Ishikawa (cell line): ENCODE measurements around the gene REV3L.

Experiments used
- CEBPB ChIP-seq: IDR thresholded peaks from 2 replicates; pipeline ENCODE4 v1.6.1; 2012
- CREB1 ChIP-seq: IDR thresholded peaks from 2 replicates; pipeline ENCODE4 v1.6.1; 2012; ENCODE audit warnings: low read depth
- EGR1 ChIP-seq: IDR thresholded peaks from 2 replicates; pipeline ENCODE4 v1.6.1; 2012
- EP300 ChIP-seq: IDR thresholded peaks from 2 replicates; pipeline ENCODE4 v1.6.1; 2012; ENCODE audit warnings: borderline replicate concordance
- FOXM1 ChIP-seq: IDR thresholded peaks from 2 replicates; pipeline ENCODE4 v1.6.1; 2012; ENCODE audit warnings: low read depth, borderline replicate concordance
- NFIC ChIP-seq: IDR thresholded peaks from 2 replicates; pipeline ENCODE4 v1.6.1; 2012
- RAD21 ChIP-seq: IDR thresholded peaks from 2 replicates; pipeline ENCODE4 v1.6.1; 2012; ENCODE audit warnings: low read depth
- REST ChIP-seq: IDR thresholded peaks from 2 replicates; pipeline ENCODE4 v1.6.1; 2012; ENCODE audit warnings: low read depth, mild to moderate bottlenecking
- TAF1 ChIP-seq: IDR thresholded peaks from 2 replicates; pipeline ENCODE4 v1.6.1; 2012; ENCODE audit warnings: low read depth, mild to moderate bottlenecking
- TCF12 ChIP-seq: IDR thresholded peaks from 2 replicates; pipeline ENCODE4 v1.6.1; 2012; ENCODE audit warnings: low read depth
- TEAD4 ChIP-seq: IDR thresholded peaks from 2 replicates; pipeline ENCODE4 v1.6.1; 2012
- USF1 ChIP-seq: IDR thresholded peaks from 2 replicates; pipeline ENCODE4 v1.6.1; 2012
- YY1 ChIP-seq: IDR thresholded peaks from 2 replicates; pipeline ENCODE4 v1.6.1; 2012; ENCODE audit warnings: low read depth
- ZBTB7A ChIP-seq: IDR thresholded peaks from 2 replicates; pipeline ENCODE4 v1.6.1; 2012; ENCODE audit warnings: low read depth
- TF ChIP-seq, protein P1 (sequence below): IDR thresholded peaks from 2 replicates; pipeline ENCODE4 v1.6.1; 2012

Gene REV3L

GRCh38 chr6:111469543-111469942 is 13.5 kb downstream of the REV3L start:
- TF ChIP-seq RAD21 = no peak
- no peak for TF ChIP-seq YY1

DNA sequence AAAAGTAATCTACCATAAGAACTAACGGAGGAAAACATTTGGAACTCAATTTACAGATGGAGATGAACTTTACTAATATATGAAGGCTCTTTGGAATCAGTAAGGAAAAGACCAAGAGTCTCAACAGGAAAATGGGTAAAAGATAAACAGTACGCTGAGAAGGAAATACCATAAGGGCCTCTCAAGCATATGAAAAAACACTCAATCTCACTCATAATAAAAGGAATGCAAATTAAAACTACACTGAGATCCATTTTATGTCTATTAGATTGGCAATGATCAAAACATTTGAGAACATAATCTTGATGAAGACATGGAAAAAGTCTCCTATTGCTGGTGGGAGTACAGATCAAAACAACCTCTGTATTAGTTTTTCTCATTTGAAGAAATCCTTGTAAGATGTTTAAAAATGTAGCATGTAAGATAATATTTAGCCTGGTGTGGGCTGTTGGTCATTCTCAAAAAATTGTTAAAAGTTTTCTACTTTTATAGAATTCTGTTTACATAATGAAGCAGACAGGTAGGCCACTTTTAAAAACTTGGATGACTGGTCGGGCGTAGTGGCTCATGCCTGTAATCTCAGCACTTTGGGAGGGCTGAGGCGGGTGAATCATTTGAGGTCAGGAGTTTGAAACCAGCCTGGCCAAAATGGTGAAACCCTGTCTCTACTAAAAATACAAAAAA is 14.5 kb downstream of the REV3L start:
- TF ChIP-seq EP300 (no peak), TCF12 (no peak), REST (no peak)

- TF ChIP-seq REST (no peak), USF1 (no peak), EGR1 (no peak), TEAD4 (no peak), YY1 (no peak), TCF12 (no peak), ZBTB7A (no peak)
These were observed 18.8 kb downstream of the REV3L start for GRCh38 chr6:111464184-111464583.

- TF ChIP-seq CEBPB = no peak
- no peak for TF ChIP-seq YY1
- no peak for TF ChIP-seq REST
- TF ChIP-seq CREB1 = no peak
- TF ChIP-seq FOXM1 = no peak
- no peak for TF ChIP-seq TEAD4
- TF ChIP-seq EGR1 = no peak
- TF ChIP-seq USF1 = no peak
- TF ChIP-seq TAF1 = no peak
- TF ChIP-seq RAD21 = no peak
- no peak for TF ChIP-seq NFIC
- TF ChIP-seq, protein P1, sequence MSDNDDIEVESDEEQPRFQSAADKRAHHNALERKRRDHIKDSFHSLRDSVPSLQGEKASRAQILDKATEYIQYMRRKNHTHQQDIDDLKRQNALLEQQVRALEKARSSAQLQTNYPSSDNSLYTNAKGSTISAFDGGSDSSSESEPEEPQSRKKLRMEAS = no peak
- no peak for TF ChIP-seq TCF12
- no peak for TF ChIP-seq EP300
These were observed 20.1 kb downstream of the REV3L start for GRCh38 chr6:111462770-111463391.

DNA sequence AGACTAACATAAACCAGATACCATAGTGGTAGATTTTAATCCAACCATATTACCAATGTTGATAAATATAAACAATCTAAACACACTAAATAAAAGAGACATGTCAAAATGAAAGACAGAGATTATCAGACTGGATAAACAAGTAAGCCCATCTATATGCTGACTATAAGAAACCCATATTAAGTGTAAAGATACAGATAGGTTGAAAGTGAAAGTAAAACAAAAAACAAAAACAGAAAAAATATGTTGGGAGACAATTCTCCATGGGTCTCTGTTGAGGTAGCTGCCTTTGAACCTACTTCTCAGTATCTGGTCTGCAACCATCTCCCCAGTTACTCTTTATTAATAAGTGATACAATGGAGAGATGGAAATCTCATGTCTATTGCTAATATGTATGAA is 21.2 kb downstream of the REV3L start:
- TF ChIP-seq ZBTB7A (no peak), TAF1 (no peak), FOXM1 (no peak), RAD21 (no peak), TCF12 (no peak), CREB1 (no peak), EGR1 (no peak), TEAD4 (no peak), EP300 (no peak), YY1 (no peak), CEBPB (no peak), USF1 (no peak), REST (no peak), NFIC (no peak)
- TF ChIP-seq, protein P1 = no peak
